ENCODE measurements around the gene DBNDD1.

The DBNDD1 gene

GRCh38 chr16:90035902-90036301 is 16.6 kb upstream of the DBNDD1 start:
- H3K36me3 ChIP-seq (ENCODE audit: control insufficient read depth, insufficient read depth, low read length): peaks cover 24% of the 10 kb centered on the region
- no peak overlapping the region for H3K27ac ChIP-seq (ENCODE audit: insufficient read depth, low read length, poor library complexity, severe bottlenecking)
- no peaks in the 10 kb centered on the region for H3K4me1 ChIP-seq (ENCODE audit: control insufficient read depth, insufficient read depth, low read length, poor library complexity, severe bottlenecking)
- H3K27me3 ChIP-seq (replicated peaks; ENCODE audit: control insufficient read depth, insufficient read depth, low read length, poor library complexity, severe bottlenecking): no peaks in the 10 kb centered on the region
- no peak for DNase-seq
- no peak overlapping the region for H3K4me3 ChIP-seq (ENCODE audit: insufficient read depth, low read depth, low read length, poor library complexity, severe bottlenecking)
- no peaks in the 10 kb centered on the region for H3K9me3 ChIP-seq (ENCODE audit: control insufficient read depth, low read length)

- peaks cover 21% of the 10 kb centered on the region for H3K36me3 ChIP-seq (ENCODE audit: control insufficient read depth, insufficient read depth, low read length)
- H3K9me3 ChIP-seq (ENCODE audit: control insufficient read depth, low read length): no peaks in the 10 kb centered on the region
- no peaks in the 10 kb centered on the region for H3K27me3 ChIP-seq (replicated peaks; ENCODE audit: control insufficient read depth, insufficient read depth, low read length, poor library complexity, severe bottlenecking)
- no peak for DNase-seq
- H3K4me3 ChIP-seq (ENCODE audit: insufficient read depth, low read depth, low read length, poor library complexity, severe bottlenecking): no peak overlapping the region
- no peak overlapping the region for H3K27ac ChIP-seq (ENCODE audit: insufficient read depth, low read length, poor library complexity, severe bottlenecking)
- H3K4me1 ChIP-seq (ENCODE audit: control insufficient read depth, insufficient read depth, low read length, poor library complexity, severe bottlenecking): no peaks in the 10 kb centered on the region
Measured at GRCh38 chr16:90034504-90034903, 15.2 kb upstream of the DBNDD1 start.

- Histone ChIP-seq H3K27me3 (replicated peaks; ENCODE audit: control insufficient read depth, insufficient read depth, low read length, poor library complexity, severe bottlenecking) (no peaks in the 10 kb centered on the region), H3K36me3 (ENCODE audit: control insufficient read depth, insufficient read depth, low read length) (peaks cover 21% of the 10 kb centered on the region), H3K9me3 (ENCODE audit: control insufficient read depth, low read length) (no peaks in the 10 kb centered on the region)
Measured at GRCh38 chr16:90033387-90033786, 14.1 kb upstream of the DBNDD1 start.

GRCh38 chr16:90032674-90033331 is 13.5 kb upstream of the DBNDD1 start:
- Histone ChIP-seq H3K9me3 (ENCODE audit: control insufficient read depth, low read length) (no peaks in the 10 kb centered on the region), H3K4me1 (ENCODE audit: control insufficient read depth, insufficient read depth, low read length, poor library complexity, severe bottlenecking) (no peaks in the 10 kb centered on the region), H3K36me3 (ENCODE audit: control insufficient read depth, insufficient read depth, low read length) (peaks cover 19% of the 10 kb centered on the region), H3K27ac (ENCODE audit: insufficient read depth, low read length, poor library complexity, severe bottlenecking) (no peak overlapping the region), H3K4me3 (ENCODE audit: insufficient read depth, low read depth, low read length, poor library complexity, severe bottlenecking) (no peak overlapping the region), H3K27me3 (replicated peaks; ENCODE audit: control insufficient read depth, insufficient read depth, low read length, poor library complexity, severe bottlenecking) (no peaks in the 10 kb centered on the region)
- no peak for DNase-seq

More at GRCh38 chr16:90033387-90033786, 14.1 kb upstream of the DBNDD1 start:
- H3K27ac ChIP-seq (ENCODE audit: insufficient read depth, low read length, poor library complexity, severe bottlenecking): no peak overlapping the region
- no peaks in the 10 kb centered on the region for H3K4me1 ChIP-seq (ENCODE audit: control insufficient read depth, insufficient read depth, low read length, poor library complexity, severe bottlenecking)
- no peak overlapping the region for H3K4me3 ChIP-seq (ENCODE audit: insufficient read depth, low read depth, low read length, poor library complexity, severe bottlenecking)
- DNase-seq: no peak

- no peaks in the 10 kb centered on the region for H3K27me3 ChIP-seq (replicated peaks; ENCODE audit: control insufficient read depth, insufficient read depth, low read length, poor library complexity, severe bottlenecking)
- peaks cover 14% of the 10 kb centered on the region for H3K36me3 ChIP-seq (ENCODE audit: control insufficient read depth, insufficient read depth, low read length)
- no peak overlapping the region for H3K27ac ChIP-seq (ENCODE audit: insufficient read depth, low read length, poor library complexity, severe bottlenecking)
- no peak for DNase-seq
- H3K4me1 ChIP-seq (ENCODE audit: control insufficient read depth, insufficient read depth, low read length, poor library complexity, severe bottlenecking): no peaks in the 10 kb centered on the region
- H3K9me3 ChIP-seq (ENCODE audit: control insufficient read depth, low read length): no peaks in the 10 kb centered on the region
- no peak overlapping the region for H3K4me3 ChIP-seq (ENCODE audit: insufficient read depth, low read depth, low read length, poor library complexity, severe bottlenecking)
Measured at GRCh38 chr16:90031931-90032673, 12.8 kb upstream of the DBNDD1 start.

GRCh38 chr16:90031186-90031930 is 12.1 kb upstream of the DBNDD1 start:
- Histone ChIP-seq H3K27me3 (replicated peaks; ENCODE audit: control insufficient read depth, insufficient read depth, low read length, poor library complexity, severe bottlenecking) (no peaks in the 10 kb centered on the region), H3K4me1 (ENCODE audit: control insufficient read depth, insufficient read depth, low read length, poor library complexity, severe bottlenecking) (no peaks in the 10 kb centered on the region), H3K27ac (ENCODE audit: insufficient read depth, low read length, poor library complexity, severe bottlenecking) (no peak overlapping the region), H3K36me3 (ENCODE audit: control insufficient read depth, insufficient read depth, low read length) (peaks cover 7% of the 10 kb centered on the region), H3K4me3 (ENCODE audit: insufficient read depth, low read depth, low read length, poor library complexity, severe bottlenecking) (no peak overlapping the region), H3K9me3 (ENCODE audit: control insufficient read depth, low read length) (no peaks in the 10 kb centered on the region)
- no peak for DNase-seq

- no peak for DNase-seq
- Histone ChIP-seq H3K9me3 (ENCODE audit: control insufficient read depth, low read length) (no peaks in the 10 kb centered on the region), H3K4me1 (ENCODE audit: control insufficient read depth, insufficient read depth, low read length, poor library complexity, severe bottlenecking) (no peaks in the 10 kb centered on the region), H3K36me3 (ENCODE audit: control insufficient read depth, insufficient read depth, low read length) (peaks cover 4% of the 10 kb centered on the region), H3K27ac (ENCODE audit: insufficient read depth, low read length, poor library complexity, severe bottlenecking) (no peak overlapping the region), H3K27me3 (replicated peaks; ENCODE audit: control insufficient read depth, insufficient read depth, low read length, poor library complexity, severe bottlenecking) (no peaks in the 10 kb centered on the region), H3K4me3 (ENCODE audit: insufficient read depth, low read depth, low read length, poor library complexity, severe bottlenecking) (no peak overlapping the region)
Measured at GRCh38 chr16:90028985-90029384, 9.7 kb upstream of the DBNDD1 start.

GRCh38 chr16:90027611-90028010 is 8.4 kb upstream of the DBNDD1 start:
- no peaks in the 10 kb centered on the region for H3K9me3 ChIP-seq (ENCODE audit: control insufficient read depth, low read length)
- H3K27ac ChIP-seq (ENCODE audit: insufficient read depth, low read length, poor library complexity, severe bottlenecking): no peak overlapping the region
- no peaks in the 10 kb centered on the region for H3K27me3 ChIP-seq (replicated peaks; ENCODE audit: control insufficient read depth, insufficient read depth, low read length, poor library complexity, severe bottlenecking)
- no peak overlapping the region for H3K4me3 ChIP-seq (ENCODE audit: insufficient read depth, low read depth, low read length, poor library complexity, severe bottlenecking)
- H3K4me1 ChIP-seq (ENCODE audit: control insufficient read depth, insufficient read depth, low read length, poor library complexity, severe bottlenecking): peaks cover 4% of the 10 kb centered on the region
- no peak for DNase-seq
- peaks cover 4% of the 10 kb centered on the region for H3K36me3 ChIP-seq (ENCODE audit: control insufficient read depth, insufficient read depth, low read length)

- Histone ChIP-seq H3K4me3 (ENCODE audit: insufficient read depth, low read depth, low read length, poor library complexity, severe bottlenecking) (no peak overlapping the region), H3K4me1 (ENCODE audit: control insufficient read depth, insufficient read depth, low read length, poor library complexity, severe bottlenecking) (peaks cover 12% of the 10 kb centered on the region), H3K27ac (ENCODE audit: insufficient read depth, low read length, poor library complexity, severe bottlenecking) (no peak overlapping the region), H3K27me3 (replicated peaks; ENCODE audit: control insufficient read depth, insufficient read depth, low read length, poor library complexity, severe bottlenecking) (no peaks in the 10 kb centered on the region), H3K36me3 (ENCODE audit: control insufficient read depth, insufficient read depth, low read length) (peaks cover 1% of the 10 kb centered on the region), H3K9me3 (ENCODE audit: control insufficient read depth, low read length) (no peaks in the 10 kb centered on the region)
- DNase-seq: no peak
Measured at GRCh38 chr16:90026135-90026534, 6.9 kb upstream of the DBNDD1 start.

GRCh38 chr16:90023078-90023447 is 3.8 kb upstream of the DBNDD1 start:
- no peak overlapping the region for H3K27ac ChIP-seq (ENCODE audit: insufficient read depth, low read length, poor library complexity, severe bottlenecking)
- H3K4me3 ChIP-seq (ENCODE audit: insufficient read depth, low read depth, low read length, poor library complexity, severe bottlenecking): peak overlapping the region; percentile 56
- no peaks in the 10 kb centered on the region for H3K36me3 ChIP-seq (ENCODE audit: control insufficient read depth, insufficient read depth, low read length)
- no peak for DNase-seq
- no peaks in the 10 kb centered on the region for H3K27me3 ChIP-seq (replicated peaks; ENCODE audit: control insufficient read depth, insufficient read depth, low read length, poor library complexity, severe bottlenecking)
- H3K4me1 ChIP-seq (ENCODE audit: control insufficient read depth, insufficient read depth, low read length, poor library complexity, severe bottlenecking): peaks cover 18% of the 10 kb centered on the region
- no peaks in the 10 kb centered on the region for H3K9me3 ChIP-seq (ENCODE audit: control insufficient read depth, low read length)

Measured in effector memory CD4-positive, alpha-beta T cell (primary cell).